NCI-H510A (cell line): ENCODE data around the gene HOXA11.
A peak's percentile ranks its signal among the peaks of the same experiment; 100 is the strongest.

Experiments used
- DNase-seq: peaks from one replicate; lab custom pipeline; 2025; lab: John Stamatoyannopoulos, UW

Gene HOXA11

GRCh38 chr7:27147199-27148030, 37.6 kb downstream of the HOXA11 start, which contains the start of gene HOXA6:
Gene HOXA6, minus strand, starts transcription at chr7:27147774. Its CDS starts 25 bp downstream, at chr7:27147749.
- peak; percentile 58 for DNase-seq

DNA sequence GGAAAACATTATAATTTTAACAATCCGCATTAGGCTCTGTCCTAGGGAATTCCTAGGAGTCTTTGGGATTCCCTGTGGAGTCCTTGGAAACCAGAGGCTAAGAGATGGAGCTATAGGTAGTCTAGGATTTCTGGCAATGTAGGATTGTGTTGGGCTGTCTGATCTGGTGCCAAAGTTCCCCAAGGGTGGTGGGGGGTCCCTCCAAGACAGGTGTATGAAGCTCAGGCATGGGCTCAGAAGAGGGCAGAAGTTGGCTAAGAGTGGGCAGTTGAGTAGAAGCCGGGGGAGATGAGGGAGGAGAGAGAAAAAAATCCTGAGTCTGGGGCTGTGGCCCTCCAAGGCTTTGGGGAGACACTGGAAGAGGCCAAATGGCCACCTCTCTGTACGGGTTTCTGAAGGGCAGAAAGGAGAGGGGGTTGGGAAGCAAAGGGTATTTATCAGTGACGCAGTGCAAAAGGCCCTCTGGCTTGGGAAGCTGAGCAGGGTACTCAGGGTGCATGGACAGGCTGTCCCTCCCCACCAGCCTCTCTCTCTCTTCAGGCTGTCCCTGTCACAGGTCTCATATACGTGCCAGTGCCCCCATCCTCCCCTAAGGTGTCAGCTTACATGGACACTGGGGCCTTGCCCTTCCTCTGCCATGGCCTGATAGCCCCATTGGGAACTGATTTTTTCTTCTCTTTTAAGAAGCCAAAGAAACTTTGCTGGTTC, 38.4 kb downstream of the HOXA11 start:
- DNase-seq = no peak

GRCh38 chr7:27145914-27146412, 39.1 kb downstream of the HOXA11 start:
- DNase-seq = no peak

GRCh38 chr7:27145165-27145913, 39.7 kb downstream of the HOXA11 start:
- no peak for DNase-seq

DNA sequence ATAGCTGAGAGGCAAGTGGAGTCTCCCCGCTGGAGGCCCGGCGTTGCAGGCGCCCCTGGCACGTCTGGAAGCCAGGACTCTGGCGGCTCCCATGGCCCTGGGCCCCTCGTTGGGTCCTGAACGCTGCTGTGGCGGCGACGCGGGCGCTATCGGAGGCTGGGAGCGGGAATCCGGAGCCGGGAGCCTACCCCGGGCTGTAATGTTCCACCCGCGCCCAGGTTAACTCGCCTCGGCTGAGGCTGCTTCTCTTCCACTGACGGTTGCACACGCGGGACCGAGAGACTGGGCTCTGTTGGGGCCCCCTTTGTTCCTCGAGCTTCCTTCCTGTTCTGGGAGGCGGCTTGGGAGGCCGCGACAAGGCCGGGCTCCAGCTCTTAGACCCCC, 40.3 kb downstream of the HOXA11 start:
- DNase-seq = no peak

GRCh38 chr7:27143950-27144780, 40.9 kb downstream of the HOXA11 start:
- no peak for DNase-seq

GRCh38 chr7:27143023-27143949, 41.7 kb downstream of the HOXA11 start, which contains the start of gene HOXA5:
Gene HOXA5, minus strand, starts transcription at chr7:27143681. Its CDS starts 74 bp downstream, at chr7:27143607.
- peak; percentile 82 for DNase-seq

DNA sequence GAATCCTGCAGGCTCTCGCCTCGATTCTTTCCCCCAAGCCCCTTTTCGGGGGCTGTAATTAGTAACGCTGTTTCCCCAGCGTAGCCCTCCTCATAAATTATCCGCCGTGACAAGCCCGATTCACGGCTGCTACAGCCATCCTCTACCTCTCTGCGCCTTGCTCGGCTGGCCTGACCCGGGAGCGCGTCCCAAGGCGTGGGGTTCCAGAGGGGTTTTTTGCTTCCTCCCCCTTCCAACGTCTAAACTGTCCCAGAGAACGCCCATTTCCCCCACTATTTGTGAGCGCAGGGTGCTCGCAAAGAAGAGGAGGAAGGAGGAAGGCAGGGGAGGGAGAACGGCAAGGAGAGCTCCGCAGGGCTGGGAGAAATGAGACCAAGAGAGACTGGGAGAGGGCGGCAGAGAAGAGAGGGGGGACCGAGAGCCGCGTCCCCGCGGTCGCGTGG, 42.4 kb downstream of the HOXA11 start:
- DNase-seq = no peak

GRCh38 chr7:27141923-27142579, 43.0 kb downstream of the HOXA11 start:
- no peak for DNase-seq

DNA sequence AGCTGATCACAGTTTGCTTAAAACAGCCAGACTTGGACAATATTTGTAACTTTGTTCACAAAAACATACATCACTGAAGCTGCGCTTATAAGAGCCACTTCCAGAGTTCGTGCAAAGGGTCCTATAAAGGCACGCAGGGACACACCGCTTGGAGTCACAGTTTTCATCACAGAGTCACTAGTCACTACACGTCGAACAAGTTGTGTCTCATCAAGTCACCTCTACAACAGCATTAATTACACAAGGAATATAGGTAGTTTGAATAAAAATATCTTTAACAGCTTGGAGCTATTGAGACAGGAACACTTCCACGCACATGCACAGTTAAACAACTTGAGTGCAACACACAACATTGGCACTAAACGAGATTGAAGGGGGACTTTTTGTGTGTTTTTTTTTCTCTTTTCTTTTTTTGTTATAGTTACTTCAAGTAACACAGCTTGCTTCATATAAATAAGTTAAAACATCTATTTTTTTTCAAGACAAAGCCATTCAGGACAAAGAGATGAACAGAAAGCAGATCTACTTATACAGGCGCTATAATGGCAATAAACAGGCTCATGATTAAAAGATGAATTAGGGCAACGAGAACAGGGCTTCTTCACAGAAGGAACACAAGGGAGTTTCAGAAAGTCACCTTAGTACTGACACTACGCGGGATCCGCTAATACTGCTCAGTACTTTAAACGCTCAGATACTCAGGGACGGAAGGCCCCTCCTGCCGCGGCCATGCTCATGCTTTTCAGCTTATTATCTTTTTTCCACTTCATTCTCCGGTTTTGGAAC, 43.7 kb downstream of the HOXA11 start:
- no peak for DNase-seq

- DNase-seq = no peak
Measured at GRCh38 chr7:27140126-27140857, 44.7 kb downstream of the HOXA11 start.

DNA sequence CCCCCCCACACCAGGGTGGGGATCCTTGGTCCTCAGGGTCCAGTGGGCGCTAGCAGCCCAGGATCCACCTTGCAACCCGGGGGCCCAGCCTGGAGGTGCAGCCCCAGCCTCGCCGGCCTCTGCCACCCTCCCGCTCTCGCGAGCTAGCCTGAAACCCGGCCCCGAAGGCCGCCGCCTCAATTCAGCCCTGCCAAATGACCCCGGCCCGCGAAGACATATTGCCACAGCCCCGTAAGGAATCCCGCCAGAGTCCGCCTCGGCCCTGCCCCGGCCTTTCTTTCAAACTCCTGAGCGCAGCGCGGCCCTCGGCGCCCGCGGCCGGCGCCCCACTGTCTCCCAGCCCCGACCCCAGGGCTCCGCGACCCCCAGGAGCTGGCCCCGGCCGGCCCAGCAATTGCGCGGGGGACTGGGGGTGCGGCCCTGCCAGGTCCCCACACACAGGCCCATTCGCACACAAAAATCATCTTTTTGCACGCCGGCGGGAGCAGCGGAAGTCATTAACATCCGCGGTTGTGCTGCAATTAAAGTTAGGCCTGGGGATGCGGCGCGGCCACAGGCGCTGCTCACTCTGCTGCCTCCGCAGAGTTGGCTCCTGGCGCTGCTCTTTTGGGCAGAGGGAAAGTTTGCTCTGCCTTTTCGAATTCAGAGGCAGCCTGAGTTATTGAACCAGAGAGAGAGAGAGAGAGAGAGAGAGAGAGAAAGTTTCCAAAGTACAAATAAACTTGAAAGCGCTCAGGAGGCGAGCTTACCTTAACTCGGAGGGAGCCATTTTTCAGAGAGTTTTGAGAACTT, 45.5 kb downstream of the HOXA11 start:
- DNase-seq = no peak

DNA sequence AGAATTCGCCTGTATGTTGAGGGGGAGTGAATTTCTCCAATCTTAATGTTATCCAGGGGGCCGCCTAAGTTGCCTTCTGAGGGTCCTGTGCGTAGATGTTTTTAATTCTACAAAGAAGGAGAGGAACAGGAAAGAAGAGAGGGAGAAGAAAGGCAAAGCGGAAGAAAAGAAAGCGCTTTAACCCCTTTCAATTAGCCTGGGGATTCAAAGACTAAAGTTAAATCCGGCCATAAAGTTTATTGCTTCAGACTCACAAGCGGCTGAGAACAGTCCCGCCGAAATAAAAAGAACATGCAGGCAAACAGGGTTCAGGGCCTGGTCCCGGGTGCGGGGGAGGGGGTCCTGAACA, 46.1 kb downstream of the HOXA11 start:
- DNase-seq = no peak

- DNase-seq = no peak
Measured at GRCh38 chr7:27138472-27138871, 46.6 kb downstream of the HOXA11 start.

- no peak for DNase-seq
Measured at GRCh38 chr7:27137640-27138315, 47.3 kb downstream of the HOXA11 start.

DNA sequence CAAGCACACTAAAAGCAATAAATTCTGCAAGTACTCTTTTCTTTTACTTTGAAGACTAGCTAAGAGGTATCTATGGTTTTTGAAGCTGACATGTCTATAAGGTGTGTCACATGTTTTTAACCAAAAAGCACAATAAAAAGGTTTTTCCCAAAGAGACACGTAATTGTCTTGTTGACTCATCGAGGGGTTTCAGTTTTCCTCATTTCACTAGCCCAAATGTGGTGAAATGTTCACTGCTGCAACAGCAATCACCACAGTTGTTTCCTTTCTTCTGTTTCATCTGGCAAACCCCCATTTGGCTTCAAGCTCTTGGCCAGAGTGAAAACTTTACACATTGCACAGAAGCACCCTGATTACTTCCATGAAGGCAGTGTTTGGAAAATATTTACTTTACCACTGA, 50.6 kb downstream of the HOXA11 start:
- no peak for DNase-seq
